ENCODE data around the gene PRSS8.
A peak's percentile ranks its signal among the peaks of the same experiment; 100 is the strongest.

PRSS8 gene

GRCh38 chr16:31128711-31129567, 6.6 kb downstream of the PRSS8 start:
- peaks cover 0 to 22% (median 0%) of the 10 kb centered on the region in 4 donors for H3K4me1 ChIP-seq
- H3K36me3 ChIP-seq = peaks cover 47 to 88% (median 57%) of the 10 kb centered on the region in 3 donors
- H3K27me3 ChIP-seq = peaks cover 0 to 2% of the 10 kb centered on the region in 2 donors
- no peak for DNase-seq
- peak overlapping the region in 1 of 2 donors; percentile 34 for H3K27ac ChIP-seq
- H3K9me3 ChIP-seq = no peaks in the 10 kb centered on the region
- no peak for TF ChIP-seq CTCF (IDR thresholded peaks at IDR 0.05)
- intact Hi-C loops (cut with DNase I; ENCODE audit: low total_unique reads) = no loop called here
- H3K4me3 ChIP-seq = no peak overlapping the region

GRCh38 chr16:31127182-31127581, 8.3 kb downstream of the PRSS8 start:
- H3K27ac ChIP-seq = no peak overlapping the region
- peaks cover 60 to 94% (median 75%) of the 10 kb centered on the region in 3 donors for H3K36me3 ChIP-seq
- peaks cover 0 to 22% (median 0%) of the 10 kb centered on the region in 4 donors for H3K4me1 ChIP-seq
- DNase-seq = no peak
- intact Hi-C loops (cut with DNase I; ENCODE audit: low total_unique reads) = no loop called here
- no peak overlapping the region for H3K4me3 ChIP-seq
- no peaks in the 10 kb centered on the region for H3K9me3 ChIP-seq
- H3K27me3 ChIP-seq = no peaks in the 10 kb centered on the region
- no peak for TF ChIP-seq CTCF (IDR thresholded peaks at IDR 0.05)

- H3K9me3 ChIP-seq = no peaks in the 10 kb centered on the region
- intact Hi-C loops (cut with DNase I; ENCODE audit: low total_unique reads) = no loop called here
- no peak overlapping the region for H3K27ac ChIP-seq
- DNase-seq = no peak
- H3K27me3 ChIP-seq = no peaks in the 10 kb centered on the region
- H3K4me3 ChIP-seq = no peak overlapping the region
- H3K4me1 ChIP-seq = peaks cover 0 to 22% (median 0%) of the 10 kb centered on the region in 4 donors
- TF ChIP-seq CTCF (IDR thresholded peaks at IDR 0.05) = no peak
- H3K36me3 ChIP-seq = peaks cover 65 to 94% (median 78%) of the 10 kb centered on the region in 3 donors
Measured at GRCh38 chr16:31125844-31126243, 9.7 kb downstream of the PRSS8 start.

- intact Hi-C loops (cut with DNase I; ENCODE audit: low total_unique reads) = no loop called here
- DNase-seq = no peak
- peaks cover 0 to 20% (median 15%) of the 10 kb centered on the region in 4 donors for H3K4me1 ChIP-seq
- peaks cover 36 to 60% (median 52%) of the 10 kb centered on the region in 3 donors for H3K36me3 ChIP-seq
- TF ChIP-seq CTCF (IDR thresholded peaks at IDR 0.05) = no peak
- no peaks in the 10 kb centered on the region for H3K27me3 ChIP-seq
- peak overlapping the region in 1 of 2 donors; percentile 96 for H3K27ac ChIP-seq
- H3K9me3 ChIP-seq = no peaks in the 10 kb centered on the region
- no peak overlapping the region for H3K4me3 ChIP-seq
Measured at GRCh38 chr16:31120129-31120528, 15.4 kb downstream of the PRSS8 start.

GRCh38 chr16:31118223-31119155, 17.0 kb downstream of the PRSS8 start:
- Histone ChIP-seq H3K27ac (peak overlapping the region; percentile 92 to 96), H3K4me3 (peak overlapping the region; percentile 75 to 84), H3K36me3 (peaks cover 36 to 46% (median 36%) of the 10 kb centered on the region in 3 donors), H3K9me3 (no peaks in the 10 kb centered on the region), H3K4me1 (peaks cover 0 to 23% (median 15%) of the 10 kb centered on the region in 4 donors), H3K27me3 (no peaks in the 10 kb centered on the region)
- intact Hi-C loops (cut with DNase I; ENCODE audit: low total_unique reads) = no loop called here
- TF ChIP-seq CTCF (IDR thresholded peaks at IDR 0.05) = no peak
- DNase-seq = no peak
